Activated CD4-positive, alpha-beta T cell treated with anti-CD3 and anti-CD28 coated beads, Interleukin-2, amount 10 ng/mL, durations not matched to agents 7 days and 5 days (primary cell): Measurements from ENCODE around the gene CLIC5. TPM values are rescaled to one million over a fixed set of nuclear protein-coding genes. Genes with fewer than 3 reads are reported as not detected.

ENCODE experiments used
- CTCF ChIA-PET: fragments of 350-600 bp; sonication (Branson Sonifier 250); formaldehyde crosslinking; loops from one replicate; lab custom pipeline; 2021; ENCODE audit warnings: antibody characterized with exemption; lab: Charles Lee
- POLR2A ChIA-PET: fragments of 350-600 bp; sonication (Branson Sonifier 250); formaldehyde crosslinking; loops from one replicate; lab custom pipeline; 2021; ENCODE audit warnings: antibody characterized with exemption; lab: Charles Lee
- DNase-seq: peaks from one replicate; pipeline ENCODE4 v3.0.0-alpha.2; 2020
- H3K27ac Mint-ChIP-seq: one replicate; pipeline ENCODE4 v1.8.0; 2021; ENCODE audit warnings: mild to moderate bottlenecking, moderate library complexity, mixed read lengths
- H3K27me3 Mint-ChIP-seq: one replicate; pipeline ENCODE4 v1.8.0; 2021; ENCODE audit warnings: mixed read lengths
- H3K36me3 Mint-ChIP-seq: one replicate; pipeline ENCODE4 v1.8.0; 2021; ENCODE audit warnings: low read depth, mixed read lengths
- H3K4me1 Mint-ChIP-seq: one replicate; pipeline ENCODE4 v1.8.0; 2021; ENCODE audit warnings: mixed read lengths
- H3K4me3 Mint-ChIP-seq: one replicate; pipeline ENCODE4 v1.8.0; 2021; ENCODE audit warnings: mild to moderate bottlenecking, moderate library complexity, mixed read lengths
- H3K9me3 Mint-ChIP-seq: one replicate; pipeline ENCODE4 v1.8.0; 2021; ENCODE audit warnings: mixed read lengths
- total RNA-seq, 2 experiments: library from RNA; stranded (reverse); gene quantifications; one replicate each; pipeline ENCODE4 v1.2.3, GENCODE V29; 2021

The CLIC5 gene
- total RNA-seq, 2 experiments from 2014 or later, result 3.7 to 3.8 TPM

GRCh38 chr6:46010771-46011170, 4.9 kb downstream of the CLIC5 start:
- peaks cover 7% of the 10 kb centered on the region for H3K36me3 Mint-ChIP-seq
- no peak for DNase-seq
- peak overlapping the region; percentile 56 for H3K4me3 Mint-ChIP-seq
- ChIA-PET CTCF (interaction anchor here (0.7 to 1.8 kb wide), 3 partner anchors 12 to 167 kb away, joined by 3 to 6 read pairs (median 4); no protein-coding TSS in a partner anchor), POLR2A (interaction anchor here (0.6 kb wide), 1 partner anchor 514 kb away, joined by 3 read pairs; no protein-coding TSS in a partner anchor)
- peaks cover 58% of the 10 kb centered on the region for H3K4me1 Mint-ChIP-seq
- peaks cover 6% of the 10 kb centered on the region for H3K27me3 Mint-ChIP-seq
- H3K27ac Mint-ChIP-seq, result peak overlapping the region; percentile 91
- no peaks in the 10 kb centered on the region for H3K9me3 Mint-ChIP-seq

DNA sequence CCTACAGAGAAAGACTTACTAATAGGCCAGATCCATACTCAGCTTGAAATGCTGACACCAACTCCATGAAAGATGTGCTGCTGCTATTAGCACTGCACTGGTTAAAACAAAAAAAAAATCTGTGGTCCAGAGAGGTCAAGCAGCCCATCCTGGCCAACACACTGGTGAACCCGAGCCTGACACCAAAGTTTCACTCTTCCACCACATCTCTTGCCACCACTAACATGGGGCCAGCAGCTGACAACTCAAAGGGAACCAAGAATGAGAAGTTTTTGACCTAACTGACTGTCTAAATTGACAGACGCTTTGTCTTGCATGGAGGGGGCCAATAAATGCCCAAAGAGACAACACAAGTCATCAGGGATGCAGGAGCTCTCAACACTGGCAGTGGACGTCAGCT, 5.4 kb downstream of the CLIC5 start:
- peaks cover 7% of the 10 kb centered on the region for H3K36me3 Mint-ChIP-seq
- H3K9me3 Mint-ChIP-seq, result no peaks in the 10 kb centered on the region
- H3K4me3 Mint-ChIP-seq, result no peak overlapping the region
- POLR2A ChIA-PET, result interaction anchor here (0.6 kb wide), 1 partner anchor 515 kb away, joined by 3 read pairs; no protein-coding TSS in a partner anchor
- peaks cover 6% of the 10 kb centered on the region for H3K27me3 Mint-ChIP-seq
- H3K4me1 Mint-ChIP-seq, result peaks cover 56% of the 10 kb centered on the region
- CTCF ChIA-PET, result interaction anchor here (0.6 to 1.8 kb wide), 4 partner anchors 11 to 1629 kb away, joined by 3 to 6 read pairs (median 4); no protein-coding TSS in a partner anchor
- H3K27ac Mint-ChIP-seq, result peak overlapping the region; percentile 91
- DNase-seq, result no peak

GRCh38 chr6:46002264-46002663, 13.4 kb downstream of the CLIC5 start:
- no peak for DNase-seq
- POLR2A ChIA-PET, result no interaction called here
- peaks cover 6% of the 10 kb centered on the region for H3K9me3 Mint-ChIP-seq
- CTCF ChIA-PET, result interaction anchor here (1.0 kb wide), 1 partner anchor 17 kb away, joined by 4 read pairs; no protein-coding TSS in a partner anchor
- H3K4me3 Mint-ChIP-seq, result no peak overlapping the region
- H3K27me3 Mint-ChIP-seq, result peaks cover 1% of the 10 kb centered on the region
- no peaks in the 10 kb centered on the region for H3K36me3 Mint-ChIP-seq
- no peaks in the 10 kb centered on the region for H3K4me1 Mint-ChIP-seq
- no peak overlapping the region for H3K27ac Mint-ChIP-seq

DNA sequence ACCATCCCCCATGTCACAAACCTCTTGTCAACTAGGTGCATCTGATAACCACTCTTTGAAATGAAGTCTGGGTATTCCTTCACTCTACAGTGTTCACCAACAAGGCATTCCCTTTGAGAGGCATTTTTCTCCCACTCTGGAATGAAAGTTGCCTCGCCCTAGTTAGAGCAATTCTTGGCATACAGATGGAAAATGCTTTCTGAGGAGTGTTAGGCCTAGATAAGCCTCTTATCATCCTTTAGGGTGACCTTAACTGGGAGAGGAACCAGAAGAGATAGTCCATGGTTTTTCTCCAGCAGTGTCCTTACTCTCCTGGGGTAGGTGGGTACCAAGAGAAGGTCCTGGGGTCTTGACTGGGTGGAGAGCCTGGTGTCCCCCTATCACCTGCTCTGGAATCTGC, 14.8 kb downstream of the CLIC5 start:
- H3K27ac Mint-ChIP-seq, result no peak overlapping the region
- no peak overlapping the region for H3K4me3 Mint-ChIP-seq
- H3K4me1 Mint-ChIP-seq, result no peaks in the 10 kb centered on the region
- CTCF ChIA-PET, result interaction anchor here (0.9 kb wide), 1 partner anchor 26 kb away, joined by 3 read pairs; no protein-coding TSS in a partner anchor
- H3K9me3 Mint-ChIP-seq, result peaks cover 6% of the 10 kb centered on the region
- no peaks in the 10 kb centered on the region for H3K27me3 Mint-ChIP-seq
- H3K36me3 Mint-ChIP-seq, result no peaks in the 10 kb centered on the region
- POLR2A ChIA-PET, result no interaction called here
- no peak for DNase-seq

GRCh38 chr6:45998524-45998923, 17.1 kb downstream of the CLIC5 start:
- H3K4me1 Mint-ChIP-seq, result no peaks in the 10 kb centered on the region
- POLR2A ChIA-PET, result no interaction called here

DNA sequence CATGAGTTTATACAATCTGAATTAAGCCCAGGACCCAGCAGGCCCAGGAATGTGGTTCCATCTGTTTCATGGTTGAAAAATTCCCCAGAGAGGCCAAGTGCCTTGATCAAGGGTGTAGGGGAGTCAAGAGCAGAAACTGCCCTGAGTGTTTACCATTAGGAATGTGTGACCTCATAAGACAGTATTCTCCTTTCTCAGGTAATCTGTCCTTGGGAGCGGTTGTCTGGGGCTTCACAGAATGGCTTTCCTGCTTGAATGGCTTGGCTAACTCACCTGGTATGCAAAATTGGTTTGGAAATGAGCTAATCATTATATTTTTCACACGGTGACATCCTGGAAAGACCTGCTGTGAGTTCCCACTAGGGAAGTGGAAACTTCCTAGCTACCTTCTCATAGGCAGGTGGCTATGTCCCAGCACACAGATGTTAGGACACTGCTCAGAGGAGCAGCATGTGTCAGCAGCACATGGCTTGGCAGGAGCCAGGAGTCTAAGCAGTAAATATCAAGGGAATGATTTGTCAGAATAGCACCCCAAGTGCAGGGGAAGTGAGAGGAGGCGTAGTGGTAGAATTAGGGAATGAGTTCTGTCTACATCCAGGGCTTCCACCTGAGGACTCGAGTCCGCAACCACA, 17.7 kb downstream of the CLIC5 start:
- Mint-ChIP-seq H3K4me1 (no peaks in the 10 kb centered on the region), H3K9me3 (peaks cover 6% of the 10 kb centered on the region), H3K36me3 (no peaks in the 10 kb centered on the region), H3K4me3 (no peak overlapping the region), H3K27ac (no peak overlapping the region), H3K27me3 (no peaks in the 10 kb centered on the region)
- CTCF ChIA-PET, result interaction anchor here (1.5 kb wide), 1 partner anchor 29 kb away, joined by 4 read pairs; no protein-coding TSS in a partner anchor
- POLR2A ChIA-PET, result no interaction called here
- DNase-seq, result no peak

More at GRCh38 chr6:45998524-45998923, 17.1 kb downstream of the CLIC5 start:
- Mint-ChIP-seq H3K4me3 (no peak overlapping the region), H3K36me3 (no peaks in the 10 kb centered on the region), H3K27me3 (no peaks in the 10 kb centered on the region), H3K9me3 (peaks cover 6% of the 10 kb centered on the region), H3K27ac (no peak overlapping the region)
- no peak for DNase-seq
- CTCF ChIA-PET, result interaction anchor here (1.2 to 1.5 kb wide), 2 partner anchors 12 to 29 kb away, joined by 4 to 6 read pairs; no protein-coding TSS in a partner anchor

DNA sequence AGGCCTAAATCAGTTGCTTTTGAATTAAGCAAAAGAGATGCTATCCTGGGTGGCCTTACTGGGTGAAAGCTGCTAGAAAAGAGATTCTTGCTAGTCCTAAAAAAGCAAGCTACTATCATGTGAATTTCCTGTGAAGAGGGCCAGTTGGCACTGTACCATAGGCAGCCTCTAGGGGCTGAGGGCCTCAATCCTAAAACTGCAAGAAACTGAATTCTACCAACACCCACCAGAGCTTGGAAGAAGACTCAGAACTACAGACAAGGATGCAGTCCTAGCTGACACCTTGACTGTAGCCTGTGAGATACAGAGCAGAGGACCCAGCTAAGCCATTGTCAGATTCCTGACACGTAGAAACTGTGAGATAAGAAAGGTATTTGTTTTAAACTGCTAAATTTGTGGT, 24.5 kb downstream of the CLIC5 start:
- peaks cover 3% of the 10 kb centered on the region for H3K9me3 Mint-ChIP-seq
- H3K27me3 Mint-ChIP-seq, result no peaks in the 10 kb centered on the region
- ChIA-PET CTCF (interaction anchor here (1.1 to 1.4 kb wide), 2 partner anchors 19 to 21 kb away, joined by 3 to 4 read pairs; no protein-coding TSS in a partner anchor), POLR2A (no interaction called here)
- no peak overlapping the region for H3K27ac Mint-ChIP-seq
- no peaks in the 10 kb centered on the region for H3K4me1 Mint-ChIP-seq
- no peaks in the 10 kb centered on the region for H3K36me3 Mint-ChIP-seq
- DNase-seq, result no peak
- H3K4me3 Mint-ChIP-seq, result no peak overlapping the region

- Mint-ChIP-seq H3K4me1 (no peaks in the 10 kb centered on the region), H3K4me3 (no peak overlapping the region), H3K27ac (no peak overlapping the region), H3K9me3 (peaks cover 3% of the 10 kb centered on the region), H3K36me3 (no peaks in the 10 kb centered on the region), H3K27me3 (no peaks in the 10 kb centered on the region)
- no peak for DNase-seq
- ChIA-PET CTCF (interaction anchor here (1.3 kb wide), 1 partner anchor 66 kb away, joined by 4 read pairs; no protein-coding TSS in a partner anchor), POLR2A (no interaction called here)
Observed at GRCh38 chr6:45990162-45990561, 25.5 kb downstream of the CLIC5 start.

DNA sequence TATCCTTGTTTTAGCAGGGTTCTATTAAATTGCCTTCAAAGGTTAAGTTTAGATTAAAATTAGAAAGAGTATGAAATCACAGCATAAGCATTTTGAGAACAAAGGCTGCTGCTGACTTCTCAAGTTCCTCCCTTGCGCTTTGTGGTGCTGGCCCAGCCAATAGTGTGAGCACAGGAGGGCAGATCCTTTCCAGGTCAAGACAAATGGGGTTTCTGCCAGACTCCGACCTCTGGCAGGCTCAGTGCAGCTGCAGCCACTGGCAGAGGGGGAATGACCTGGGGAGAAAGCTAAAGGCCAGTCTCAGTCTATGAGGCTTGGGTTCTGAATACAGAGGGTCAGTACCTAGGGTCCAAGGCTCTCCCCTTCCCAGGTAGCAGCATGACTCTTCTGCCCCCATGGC, 27.0 kb downstream of the CLIC5 start:
- ChIA-PET CTCF (no interaction called here), POLR2A (no interaction called here)
- peaks cover 3% of the 10 kb centered on the region for H3K9me3 Mint-ChIP-seq
- H3K27me3 Mint-ChIP-seq, result no peaks in the 10 kb centered on the region
- no peak for DNase-seq
- no peak overlapping the region for H3K4me3 Mint-ChIP-seq
- H3K27ac Mint-ChIP-seq, result no peak overlapping the region
- no peaks in the 10 kb centered on the region for H3K4me1 Mint-ChIP-seq
- no peaks in the 10 kb centered on the region for H3K36me3 Mint-ChIP-seq

DNA sequence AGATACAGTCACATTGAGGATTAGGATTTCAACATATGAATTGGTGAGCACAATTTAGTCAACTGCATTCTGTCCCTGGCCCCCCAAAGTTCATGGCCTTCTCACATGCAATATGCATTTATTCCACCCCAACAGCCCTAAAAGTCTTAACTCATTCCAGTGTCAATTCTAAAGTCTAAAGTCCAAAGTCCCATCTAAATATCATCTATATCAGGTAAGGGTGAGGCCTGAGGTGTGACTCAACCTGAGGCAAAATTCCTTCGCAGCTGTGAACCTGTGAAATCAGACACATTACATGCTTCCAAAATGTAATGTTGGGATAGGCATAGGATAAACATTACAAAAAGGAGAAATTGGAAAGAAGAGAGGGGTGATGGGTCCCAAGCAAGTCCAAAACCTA, 27.8 kb downstream of the CLIC5 start:
- no peak overlapping the region for H3K27ac Mint-ChIP-seq
- no peaks in the 10 kb centered on the region for H3K36me3 Mint-ChIP-seq
- POLR2A ChIA-PET, result no interaction called here
- peaks cover 3% of the 10 kb centered on the region for H3K9me3 Mint-ChIP-seq
- CTCF ChIA-PET, result no interaction called here
- no peak overlapping the region for H3K4me3 Mint-ChIP-seq
- no peaks in the 10 kb centered on the region for H3K4me1 Mint-ChIP-seq
- H3K27me3 Mint-ChIP-seq, result no peaks in the 10 kb centered on the region
- no peak for DNase-seq

GRCh38 chr6:45986746-45987274, 28.9 kb downstream of the CLIC5 start:
- CTCF ChIA-PET, result interaction anchor here (0.8 kb wide), 1 partner anchor 129 kb away, joined by 3 read pairs; no protein-coding TSS in a partner anchor
- H3K36me3 Mint-ChIP-seq, result no peaks in the 10 kb centered on the region
- no peaks in the 10 kb centered on the region for H3K27me3 Mint-ChIP-seq
- DNase-seq, result no peak
- no peaks in the 10 kb centered on the region for H3K4me1 Mint-ChIP-seq
- no peak overlapping the region for H3K4me3 Mint-ChIP-seq
- no peak overlapping the region for H3K27ac Mint-ChIP-seq
- peaks cover 3% of the 10 kb centered on the region for H3K9me3 Mint-ChIP-seq
- POLR2A ChIA-PET, result interaction anchor here (0.6 kb wide), 1 partner anchor 71 kb away, joined by 4 read pairs; no protein-coding TSS in a partner anchor

DNA sequence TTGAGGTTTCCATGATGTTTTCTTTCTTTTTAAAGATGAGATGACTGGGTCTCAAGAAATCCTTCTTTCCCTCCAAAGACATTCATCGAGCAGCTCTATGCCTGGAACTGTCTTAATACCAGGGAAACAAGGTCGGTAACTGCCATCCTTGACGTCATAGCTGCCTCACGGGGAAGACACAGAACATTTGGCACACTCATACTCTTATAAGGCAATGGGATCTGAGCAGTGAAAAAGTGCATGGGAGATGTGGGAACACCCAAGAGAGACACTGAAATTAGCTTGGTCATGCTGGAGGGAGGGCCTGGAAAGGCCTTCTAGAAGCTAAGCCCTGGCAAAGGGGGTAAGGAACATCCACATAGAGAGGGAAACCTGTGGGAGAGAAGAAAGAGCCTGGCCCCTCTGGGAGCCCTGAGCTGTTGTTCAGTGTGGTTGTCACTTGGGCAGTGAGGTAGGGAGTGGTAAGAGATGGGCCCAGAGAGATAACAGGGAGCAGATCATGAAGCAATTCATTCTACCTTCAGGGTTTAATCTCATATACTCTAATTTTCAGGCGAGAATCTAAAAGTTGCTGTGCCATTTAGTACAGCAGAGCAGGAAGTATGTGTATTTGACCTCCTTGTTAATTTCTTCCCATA, 30.8 kb downstream of the CLIC5 start:
- CTCF ChIA-PET, result interaction anchor here (0.7 to 1.2 kb wide), 4 partner anchors 18 to 43 kb away, joined by 3 to 4 read pairs (median 3); no protein-coding TSS in a partner anchor
- H3K36me3 Mint-ChIP-seq, result no peaks in the 10 kb centered on the region
- DNase-seq, result no peak
- H3K27me3 Mint-ChIP-seq, result no peaks in the 10 kb centered on the region
- no peak overlapping the region for H3K27ac Mint-ChIP-seq
- no peak overlapping the region for H3K4me3 Mint-ChIP-seq
- POLR2A ChIA-PET, result no interaction called here
- no peaks in the 10 kb centered on the region for H3K4me1 Mint-ChIP-seq
- no peaks in the 10 kb centered on the region for H3K9me3 Mint-ChIP-seq
